ENCODE data around the gene KISS1R.

KISS1R gene

GRCh38 chr19:942133-942645 lies 25.1 kb downstream of the KISS1R start:
- no peak for TF ChIP-seq EZH2 (IDR thresholded peaks at IDR 0.05; ENCODE audit: borderline replicate concordance, low read length)
- Histone ChIP-seq H3K4me3 (ENCODE audit: low read depth, low read length, poor library complexity, severe bottlenecking) (no peak overlapping the region), H3K27ac (ENCODE audit: low read depth, low read length, poor library complexity, severe bottlenecking) (no peak overlapping the region)

GRCh38 chr19:943551-944170 lies 26.5 kb downstream of the KISS1R start:
- H3K27me3 ChIP-seq (ENCODE audit: insufficient read depth, low read length) = peaks cover 32% of the 10 kb centered on the region
- no peak overlapping the region for H3K4me3 ChIP-seq (ENCODE audit: low read depth, low read length, poor library complexity, severe bottlenecking)
- no peak overlapping the region for H3K4me2 ChIP-seq (ENCODE audit: low read length)
- H3K4me1 ChIP-seq (ENCODE audit: insufficient read depth, low read length, severe bottlenecking) = no peaks in the 10 kb centered on the region
- H3K9ac ChIP-seq (ENCODE audit: low read length) = no peak overlapping the region
- H2AFZ ChIP-seq (ENCODE audit: low read length) = no peak overlapping the region
- no peaks in the 10 kb centered on the region for H3F3A ChIP-seq (ENCODE audit: insufficient read depth, low read length)
- H3K27ac ChIP-seq (ENCODE audit: low read depth, low read length, poor library complexity, severe bottlenecking) = no peak overlapping the region
- TF ChIP-seq EZH2 (IDR thresholded peaks at IDR 0.05; ENCODE audit: borderline replicate concordance, low read length) (no peak), CTCF (IDR thresholded peaks at IDR 0.05; ENCODE audit: low read length) (no peak)
- H4K20me1 ChIP-seq (ENCODE audit: insufficient read depth, low read length) = no peaks in the 10 kb centered on the region
- no peaks in the 10 kb centered on the region for H3K9me2 ChIP-seq (ENCODE audit: low read depth, low read length)
- no peaks in the 10 kb centered on the region for H3K79me2 ChIP-seq (ENCODE audit: insufficient read depth, low read length)
- no peaks in the 10 kb centered on the region for H3K9me3 ChIP-seq (ENCODE audit: low read length)
- H3K36me3 ChIP-seq (ENCODE audit: insufficient read depth, low read length) = no peaks in the 10 kb centered on the region

More at GRCh38 chr19:942133-942645, 25.1 kb downstream of the KISS1R start:
- H3K79me2 ChIP-seq (ENCODE audit: insufficient read depth, low read length) = no peaks in the 10 kb centered on the region
- H3K9ac ChIP-seq (ENCODE audit: low read length) = no peak overlapping the region
- H3K27me3 ChIP-seq (ENCODE audit: insufficient read depth, low read length) = peaks cover 29% of the 10 kb centered on the region; the same call in 1 of the 2 replicates
- no peak overlapping the region for H2AFZ ChIP-seq (ENCODE audit: low read length)
- no peaks in the 10 kb centered on the region for H3K4me1 ChIP-seq (ENCODE audit: insufficient read depth, low read length, severe bottlenecking)
- no peaks in the 10 kb centered on the region for H3K9me2 ChIP-seq (ENCODE audit: low read depth, low read length)
- 0 out of 2 replicates have a peak, but pooled peaks cover 2% of the 10 kb centered on the region for H3K9me3 ChIP-seq (ENCODE audit: low read length)
- no peaks in the 10 kb centered on the region for H3F3A ChIP-seq (ENCODE audit: insufficient read depth, low read length)
- no peaks in the 10 kb centered on the region for H4K20me1 ChIP-seq (ENCODE audit: insufficient read depth, low read length)
- no peak overlapping the region for H3K4me2 ChIP-seq (ENCODE audit: low read length)
- no peaks in the 10 kb centered on the region for H3K36me3 ChIP-seq (ENCODE audit: insufficient read depth, low read length)

GRCh38 chr19:944171-944567 lies 27.0 kb downstream of the KISS1R start:
- Histone ChIP-seq H4K20me1 (ENCODE audit: insufficient read depth, low read length) (no peaks in the 10 kb centered on the region), H3K4me3 (ENCODE audit: low read depth, low read length, poor library complexity, severe bottlenecking) (no peak overlapping the region), H3F3A (ENCODE audit: insufficient read depth, low read length) (no peaks in the 10 kb centered on the region), H3K27me3 (ENCODE audit: insufficient read depth, low read length) (peaks cover 32% of the 10 kb centered on the region), H3K9me3 (ENCODE audit: low read length) (no peaks in the 10 kb centered on the region), H3K9ac (ENCODE audit: low read length) (no peak overlapping the region), H3K4me2 (ENCODE audit: low read length) (no peak overlapping the region), H3K27ac (ENCODE audit: low read depth, low read length, poor library complexity, severe bottlenecking) (no peak overlapping the region), H3K4me1 (ENCODE audit: insufficient read depth, low read length, severe bottlenecking) (no peaks in the 10 kb centered on the region), H3K79me2 (ENCODE audit: insufficient read depth, low read length) (no peaks in the 10 kb centered on the region), H3K9me2 (ENCODE audit: low read depth, low read length) (no peaks in the 10 kb centered on the region), H3K36me3 (ENCODE audit: insufficient read depth, low read length) (no peaks in the 10 kb centered on the region), H2AFZ (ENCODE audit: low read length) (no peak overlapping the region)
- no peak for TF ChIP-seq EZH2 (IDR thresholded peaks at IDR 0.05; ENCODE audit: borderline replicate concordance, low read length)
- TF ChIP-seq CTCF (IDR thresholded peaks at IDR 0.05; ENCODE audit: low read length) = no peak
